SK-N-SH (cell line): ENCODE results near the gene ZNF280D. TPM values are rescaled to one million over a fixed set of nuclear protein-coding genes. Genes with fewer than 3 reads are reported as not detected.

Experiments
- CTCF ChIA-PET: fragments of 300-600, 350-600 bp; formaldehyde crosslinking; extraction: SDS; loops from one replicate; lab custom pipeline; 2021; lab: Yijun Ruan, JAX
- POLR2A ChIA-PET: fragments of 350-600 bp; sonication (Branson Sonifier 250); formaldehyde crosslinking; extraction: SDS; loops from one replicate; lab custom pipeline; 2020; ENCODE audit warnings: antibody characterized with exemption, inconsistent platforms; lab: Yijun Ruan, JAX
- DNase-seq: peaks from one replicate; pipeline ENCODE4 v3.0.0; 2012
- H2AFZ ChIP-seq: fragments of 200-600 bp; sonication (generic); 2 replicates; pipeline ENCODE4 v1.8.1; 2016; ENCODE audit warnings: antibody characterized with exemption, mild to moderate bottlenecking, low read depth
- H3F3A ChIP-seq: fragments of 200-600 bp; sonication (generic); replicated peaks from 2 replicates; pipeline ENCODE3; 2016; ENCODE audit warnings: antibody characterized with exemption, mild to moderate bottlenecking; ENCODE audit not compliant: insufficient read depth
- H3K27ac ChIP-seq, 2 experiments: fragments of 200-500 bp in 1 of 2; fragments of 200-600 bp in 1 of 2; sonication (Bioruptor generic) in 1 of 2; sonication (generic), shearing (Covaris generic) in 1 of 2; 2 replicates each; pipeline versions ENCODE4 v1.5.1 to v1.6.1; 2014 to 2016; ENCODE audit warnings: low read depth in 2 of 2, inconsistent platforms in 1 of 2, low read length in 1 of 2, mild to moderate bottlenecking in 1 of 2, mixed read lengths in 1 of 2
- H3K27me3 ChIP-seq: fragments of 200-600 bp; sonication (generic), shearing (Covaris generic); 2 replicates; pipeline ENCODE4 v1.6.1; 2016; ENCODE audit warnings: mixed run types; ENCODE audit not compliant: insufficient read depth
- H3K36me3 ChIP-seq, 2 experiments: fragments of 200-500 bp in 1 of 2; fragments of 200-600 bp in 1 of 2; sonication (Bioruptor generic) in 1 of 2; sonication (generic) in 1 of 2; replicated peaks in 1 of 2; 2 replicates each; pipeline versions ENCODE3 to v1.5.1; 2014 to 2016; ENCODE audit warnings: low read length in 1 of 2, mild to moderate bottlenecking in 1 of 2; ENCODE audit not compliant: insufficient read depth in 2 of 2, control insufficient read depth in 1 of 2
- H3K4me1 ChIP-seq, 2 experiments: fragments of 200-500 bp in 1 of 2; fragments of 200-600 bp in 1 of 2; sonication (Bioruptor generic) in 1 of 2; sonication (generic), shearing (Covaris generic) in 1 of 2; 2 replicates each; pipeline versions ENCODE4 v1.5.1 to v1.6.1; 2014 to 2016; ENCODE audit warnings: low read depth in 1 of 2, low read length in 1 of 2, mixed run types in 1 of 2; ENCODE audit not compliant: insufficient read depth in 2 of 2, control insufficient read depth in 1 of 2
- H3K4me2 ChIP-seq: fragments of 200-600 bp; sonication (generic), shearing (Covaris generic); 2 replicates; pipeline ENCODE4 v1.6.1; 2017; ENCODE audit warnings: mixed run types
- H3K4me3 ChIP-seq, 2 experiments: fragments of 200-500 bp in 1 of 2; fragments of 200-600 bp in 1 of 2; sonication (Bioruptor generic) in 1 of 2; sonication (generic), shearing (Covaris generic) in 1 of 2; 2 replicates each; pipeline versions ENCODE4 v1.5.1 to v1.8.1; 2014 to 2016; ENCODE audit warnings: low read depth in 2 of 2, inconsistent platforms in 1 of 2, low read length in 1 of 2, mild to moderate bottlenecking in 1 of 2, mixed read lengths in 1 of 2, moderate library complexity in 1 of 2
- H3K79me2 ChIP-seq: fragments of 200-600 bp; sonication (generic); 2 replicates; pipeline ENCODE4 v1.8.1; 2017; ENCODE audit warnings: mild to moderate bottlenecking; ENCODE audit not compliant: insufficient read depth
- H3K9ac ChIP-seq: fragments of 200-600 bp; sonication (generic); 2 replicates; pipeline ENCODE4 v1.6.1; 2017; ENCODE audit warnings: mixed run types
- H3K9me2 ChIP-seq: fragments of 200-600 bp; sonication (generic); 2 replicates; pipeline ENCODE4 v1.6.1; 2017; ENCODE audit warnings: mixed run types
- H3K9me3 ChIP-seq: fragments of 200-600 bp; sonication (generic); 2 replicates; pipeline ENCODE4 v1.6.1; 2017; ENCODE audit warnings: mixed run types, mild to moderate bottlenecking, moderate library complexity
- H4K20me1 ChIP-seq: fragments of 200-600 bp; sonication (generic); 2 replicates; pipeline ENCODE4 v1.6.1; 2017; ENCODE audit warnings: mild to moderate bottlenecking, mixed run types; ENCODE audit not compliant: insufficient read depth
- CHD2 ChIP-seq: fragments of 150-350 bp; IDR thresholded peaks from 2 replicates; pipeline ENCODE4 v1.6.1; 2018; ENCODE audit warnings: low read length; ENCODE audit not compliant: partially characterized antibody
- ELF1 ChIP-seq: IDR thresholded peaks from 2 replicates; pipeline ENCODE4 v1.4.0; 2012
- EP300 ChIP-seq, 2 experiments: IDR thresholded peaks; 2 replicates each; pipeline versions ENCODE4 v1.4.0 to v1.6.1; 2012; ENCODE audit warnings: borderline replicate concordance in 1 of 2, low read depth in 1 of 2, low read length in 1 of 2
- FOSL2 ChIP-seq: IDR thresholded peaks from 2 replicates; pipeline ENCODE4 v1.4.0; 2012; ENCODE audit warnings: low read depth, mild to moderate bottlenecking, moderate library complexity, borderline replicate concordance
- FOXJ3 ChIP-seq: sonication (generic); formaldehyde crosslinking; IDR thresholded peaks from 2 replicates; pipeline ENCODE4 v1.5.1; 2020; ENCODE audit warnings: mild to moderate bottlenecking, missing genetic modification reagents
- GATA2 ChIP-seq: sonication (generic); formaldehyde crosslinking; IDR thresholded peaks from 2 replicates; pipeline ENCODE4 v1.5.0; 2020; ENCODE audit warnings: mild to moderate bottlenecking, missing genetic modification reagents
- IRF3 ChIP-seq: fragments of 150-350 bp; IDR thresholded peaks from 2 replicates; pipeline ENCODE4 v1.6.1; 2016; ENCODE audit warnings: mild to moderate bottlenecking, low read depth, low read length
- MEF2A ChIP-seq: IDR thresholded peaks from 2 replicates; pipeline ENCODE4 v1.4.0; 2012; ENCODE audit warnings: low read depth, borderline replicate concordance
- RAD21 ChIP-seq: IDR thresholded peaks from 2 replicates; pipeline ENCODE4 v1.6.1; 2012; ENCODE audit warnings: mild to moderate bottlenecking, low read length
- SMC3 ChIP-seq: IDR thresholded peaks from 2 replicates; pipeline ENCODE4 v1.6.1; 2012; ENCODE audit warnings: low read depth, low read length, improper control_type of control experiment
- TAF1 ChIP-seq: IDR thresholded peaks from 2 replicates; pipeline ENCODE4 v1.6.1; 2012; ENCODE audit warnings: low read depth, mild to moderate bottlenecking, low read length, moderate library complexity, borderline replicate concordance
- TCF12 ChIP-seq: IDR thresholded peaks from 2 replicates; pipeline ENCODE4 v1.4.0; 2012
- TEAD4 ChIP-seq: IDR thresholded peaks from 2 replicates; pipeline ENCODE4 v1.4.0; 2012; ENCODE audit warnings: mild to moderate bottlenecking, borderline replicate concordance; ENCODE audit not compliant: insufficient read depth
- USF1 ChIP-seq: IDR thresholded peaks from 2 replicates; pipeline ENCODE4 v1.4.0; 2012; ENCODE audit warnings: low read depth, borderline replicate concordance
- WGBS: methylation state at CpG from one replicate; pipeline ENCODE4 v1.1.6; 2017; ENCODE audit warnings: low lambda C conversion rate; 5-methylcytosine and 5-hydroxymethylcytosine counted together
- polyA plus RNA-seq, 3 experiments: library from polyadenylated mRNA; depleted of rRNA; stranded (reverse); fragments of >200 nt; gene quantifications; 2 replicates each; pipeline ENCODE4 v1.2.3, GENCODE V29; 2012
- TF ChIP-seq, protein P1 (sequence below): IDR thresholded peaks from 2 replicates; pipeline ENCODE4; 2012
- TF ChIP-seq, protein P2 (sequence below): IDR thresholded peaks from 2 replicates; pipeline ENCODE4 v1.4.0; 2012; ENCODE audit warnings: low read depth, borderline replicate concordance

Gene ZNF280D
- polyA plus RNA-seq, 1 of the 3 experiments (the other 2 are of a cell fraction) = 5.4 TPM

GRCh38 chr15:56654624-56655023 is 78.7 kb downstream of the ZNF280D start:
- WGBS = 89% methylated on average over 3 of the region's 3 CpGs
- no peaks in the 10 kb centered on the region for H3K4me1 ChIP-seq
- no peak overlapping the region for H3K27ac ChIP-seq
- H2AFZ ChIP-seq = no peak overlapping the region
- H3K9me2 ChIP-seq = no peaks in the 10 kb centered on the region
- CTCF ChIA-PET = no interaction called here
- H3K79me2 ChIP-seq = no peaks in the 10 kb centered on the region
- TF ChIP-seq, protein P1, sequence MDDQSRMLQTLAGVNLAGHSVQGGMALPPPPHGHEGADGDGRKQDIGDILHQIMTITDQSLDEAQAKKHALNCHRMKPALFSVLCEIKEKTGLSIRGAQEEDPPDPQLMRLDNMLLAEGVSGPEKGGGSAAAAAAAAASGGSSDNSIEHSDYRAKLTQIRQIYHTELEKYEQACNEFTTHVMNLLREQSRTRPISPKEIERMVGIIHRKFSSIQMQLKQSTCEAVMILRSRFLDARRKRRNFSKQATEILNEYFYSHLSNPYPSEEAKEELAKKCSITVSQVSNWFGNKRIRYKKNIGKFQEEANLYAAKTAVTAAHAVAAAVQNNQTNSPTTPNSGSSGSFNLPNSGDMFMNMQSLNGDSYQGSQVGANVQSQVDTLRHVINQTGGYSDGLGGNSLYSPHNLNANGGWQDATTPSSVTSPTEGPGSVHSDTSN = no peak
- TF ChIP-seq FOSL2 (no peak), CHD2 (no peak), TAF1 (no peak), USF1 (no peak), EP300 (IDR thresholded peaks at IDR 0.05; ENCODE audit: borderline replicate concordance in 1 of 2, low read depth in 1 of 2, low read length in 1 of 2) (no peak), TEAD4 (no peak), IRF3 (no peak), TCF12 (no peak), FOXJ3 (CRISPR knock-in tag) (no peak), SMC3 (no peak), RAD21 (no peak), MEF2A (no peak), GATA2 (CRISPR knock-in tag) (no peak), ELF1 (no peak)
- TF ChIP-seq, protein P2, sequence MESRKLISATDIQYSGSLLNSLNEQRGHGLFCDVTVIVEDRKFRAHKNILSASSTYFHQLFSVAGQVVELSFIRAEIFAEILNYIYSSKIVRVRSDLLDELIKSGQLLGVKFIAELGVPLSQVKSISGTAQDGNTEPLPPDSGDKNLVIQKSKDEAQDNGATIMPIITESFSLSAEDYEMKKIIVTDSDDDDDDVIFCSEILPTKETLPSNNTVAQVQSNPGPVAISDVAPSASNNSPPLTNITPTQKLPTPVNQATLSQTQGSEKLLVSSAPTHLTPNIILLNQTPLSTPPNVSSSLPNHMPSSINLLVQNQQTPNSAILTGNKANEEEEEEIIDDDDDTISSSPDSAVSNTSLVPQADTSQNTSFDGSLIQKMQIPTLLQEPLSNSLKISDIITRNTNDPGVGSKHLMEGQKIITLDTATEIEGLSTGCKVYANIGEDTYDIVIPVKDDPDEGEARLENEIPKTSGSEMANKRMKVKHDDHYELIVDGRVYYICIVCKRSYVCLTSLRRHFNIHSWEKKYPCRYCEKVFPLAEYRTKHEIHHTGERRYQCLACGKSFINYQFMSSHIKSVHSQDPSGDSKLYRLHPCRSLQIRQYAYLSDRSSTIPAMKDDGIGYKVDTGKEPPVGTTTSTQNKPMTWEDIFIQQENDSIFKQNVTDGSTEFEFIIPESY = no peak
- H4K20me1 ChIP-seq = no peaks in the 10 kb centered on the region
- H3K27me3 ChIP-seq = no peaks in the 10 kb centered on the region
- no peak overlapping the region for H3K9ac ChIP-seq
- POLR2A ChIA-PET = no interaction called here
- H3K36me3 ChIP-seq = peaks cover 43 to 45% of the 10 kb centered on the region in 2 experiments
- H3K4me2 ChIP-seq = no peak overlapping the region
- no peak for DNase-seq
- no peaks in the 10 kb centered on the region for H3F3A ChIP-seq
- no peak overlapping the region for H3K4me3 ChIP-seq
- no peaks in the 10 kb centered on the region for H3K9me3 ChIP-seq
